GM20431 (cell line): ENCODE data around the gene LRIF1.

Experiments used
- in situ Hi-C: fragments of 300-500 bp; cut with MseI, MboI; formaldehyde crosslinking; loops from one replicate; pipeline ENCODE4 v1.15.0; 2020; ENCODE audit warnings: low sequenced_read_pairs; ENCODE audit not compliant: unreplicated experiment

LRIF1 gene

GRCh38 chr1:110898734-110899457 is 64.8 kb downstream of the LRIF1 start:
- in situ Hi-C loops: no loop called here

GRCh38 chr1:110897681-110898080 is 66.0 kb downstream of the LRIF1 start:
- in situ Hi-C loops: no loop called here
